ENCODE data around the gene LPGAT1.
A peak's percentile ranks its signal among the peaks of the same experiment; 100 is the strongest.
"Not testable (repeated sequence)": the region's sequence is repeated elsewhere in the genome, so short reads cannot be mapped to it uniquely, and the experiment has no call there.

The LPGAT1 gene

GRCh38 chr1:211830328-211831142 is at the start of gene LPGAT1:
Gene LPGAT1, minus strand, starts transcription at chr1:211830763. Its CDS starts 1,467 bp downstream, at chr1:211829296.
- H3K36me3 ChIP-seq (replicated peaks): no peaks in the 10 kb centered on the region
- peak; percentile 33 for DNase-seq
- no peaks in the 10 kb centered on the region for H3K27me3 ChIP-seq (replicated peaks)
- TF ChIP-seq CTCF (IDR thresholded peaks at IDR 0.05; ENCODE audit: low read depth, low read length, missing control alignments): peak; percentile 47
- in situ Hi-C loops (cut with HindIII; ENCODE audit: low pct_ligation_motif_present, low sequenced_read_pairs): no loop called here
- H3K27ac ChIP-seq: peak within 1 kb of the TSS; percentile 48
- peak within 1 kb of the TSS; percentile 65 for H3K4me3 ChIP-seq (ENCODE audit: low read depth, low read length)

GRCh38 chr1:211879475-211879874 is 48.9 kb upstream of the LPGAT1 start:
- no peak overlapping the region for H3K27ac ChIP-seq
- in situ Hi-C loops (cut with HindIII; ENCODE audit: low pct_ligation_motif_present, low sequenced_read_pairs): no loop called here
- no peak for DNase-seq
- H3K4me3 ChIP-seq (ENCODE audit: low read depth, low read length): no peak overlapping the region
- no peaks in the 10 kb centered on the region for H3K27me3 ChIP-seq (replicated peaks)
- TF ChIP-seq CTCF (IDR thresholded peaks at IDR 0.05; ENCODE audit: low read depth, low read length, missing control alignments): no peak
- no peaks in the 10 kb centered on the region for H3K36me3 ChIP-seq (replicated peaks)

- DNase-seq: no peak
- H3K27ac ChIP-seq: no peak overlapping the region
- in situ Hi-C loops (cut with HindIII; ENCODE audit: low pct_ligation_motif_present, low sequenced_read_pairs): no loop called here
- H3K36me3 ChIP-seq (replicated peaks): no peaks in the 10 kb centered on the region
- no peaks in the 10 kb centered on the region for H3K27me3 ChIP-seq (replicated peaks)
- no peak overlapping the region for H3K4me3 ChIP-seq (ENCODE audit: low read depth, low read length)
- no peak for TF ChIP-seq CTCF (IDR thresholded peaks at IDR 0.05; ENCODE audit: low read depth, low read length, missing control alignments)
Observed at GRCh38 chr1:211876851-211877590, 46.5 kb upstream of the LPGAT1 start.

GRCh38 chr1:211875541-211875940 is 45.0 kb upstream of the LPGAT1 start:
- no peaks in the 10 kb centered on the region for H3K27me3 ChIP-seq (replicated peaks)
- TF ChIP-seq CTCF (IDR thresholded peaks at IDR 0.05; ENCODE audit: low read depth, low read length, missing control alignments): no peak
- in situ Hi-C loops (cut with HindIII; ENCODE audit: low pct_ligation_motif_present, low sequenced_read_pairs): no loop called here
- no peak for DNase-seq
- H3K36me3 ChIP-seq (replicated peaks): no peaks in the 10 kb centered on the region
- no peak overlapping the region for H3K4me3 ChIP-seq (ENCODE audit: low read depth, low read length)
- no peak overlapping the region for H3K27ac ChIP-seq

- TF ChIP-seq CTCF (IDR thresholded peaks at IDR 0.05; ENCODE audit: low read depth, low read length, missing control alignments): no peak
- Histone ChIP-seq H3K4me3 (ENCODE audit: low read depth, low read length) (no peak overlapping the region), H3K36me3 (replicated peaks) (no peaks in the 10 kb centered on the region), H3K27ac (no peak overlapping the region), H3K27me3 (replicated peaks) (no peaks in the 10 kb centered on the region)
- in situ Hi-C loops (cut with HindIII; ENCODE audit: low pct_ligation_motif_present, low sequenced_read_pairs): no loop called here
- no peak for DNase-seq
Observed at GRCh38 chr1:211874521-211875347, 44.2 kb upstream of the LPGAT1 start.

GRCh38 chr1:211873731-211874130 is 43.2 kb upstream of the LPGAT1 start:
- H3K4me3 ChIP-seq (ENCODE audit: low read depth, low read length); DNase-seq; H3K36me3 ChIP-seq (replicated peaks); in situ Hi-C loops (cut with HindIII; ENCODE audit: low pct_ligation_motif_present, low sequenced_read_pairs); H3K27ac ChIP-seq; H3K27me3 ChIP-seq (replicated peaks): not testable (repeated sequence)
